Activated CD8-positive, alpha-beta T cell treated with anti-CD3 and anti-CD28 coated beads for 36 hours (primary cell): Measurements from ENCODE around the gene ARHGAP26. TPM values are rescaled to one million over a fixed set of nuclear protein-coding genes. Genes with fewer than 3 reads are reported as not detected.
"Not testable (repeated sequence)": the region's sequence is repeated elsewhere in the genome, so short reads cannot be mapped to it uniquely, and the experiment has no call there.

Experiments used
- ATAC-seq: fragments of 200-7000 bp; cut with Tn5 transposase; one replicate; pipeline ENCODE4 v1.10.0; 2021; ENCODE audit warnings: mild to moderate bottlenecking, moderate library complexity
- CTCF ChIA-PET: fragments of 350-600 bp; sonication (Branson Sonifier 250); formaldehyde crosslinking; loops from one replicate; lab custom pipeline; 2021; ENCODE audit warnings: antibody characterized with exemption; lab: Charles Lee
- POLR2A ChIA-PET: fragments of 350-600 bp; sonication (Branson Sonifier 250); formaldehyde crosslinking; loops from one replicate; lab custom pipeline; 2021; ENCODE audit warnings: antibody characterized with exemption; lab: Charles Lee
- DNase-seq: peaks from one replicate; pipeline ENCODE4 v3.0.0-alpha.2; 2020
- H3K27ac Mint-ChIP-seq: one replicate; pipeline ENCODE4 v1.8.0; 2021; ENCODE audit warnings: mild to moderate bottlenecking, mixed read lengths
- H3K27me3 Mint-ChIP-seq: one replicate; pipeline ENCODE4 v1.8.0; 2021; ENCODE audit warnings: mixed read lengths
- H3K36me3 Mint-ChIP-seq: one replicate; pipeline ENCODE4 v1.8.0; 2021; ENCODE audit warnings: low read depth, mixed read lengths
- H3K4me1 Mint-ChIP-seq: one replicate; pipeline ENCODE4 v1.8.0; 2021; ENCODE audit warnings: low read depth, mixed read lengths
- H3K4me3 Mint-ChIP-seq: one replicate; pipeline ENCODE4 v1.8.0; 2021; ENCODE audit warnings: mild to moderate bottlenecking, moderate library complexity, mixed read lengths
- H3K9me3 Mint-ChIP-seq: one replicate; pipeline ENCODE4 v1.8.0; 2021; ENCODE audit warnings: mixed read lengths
- CTCF ChIP-seq: fragments of 200-600 bp; IDR thresholded peaks from one replicate; pipeline ENCODE4 v1.8.0; 2022; ENCODE audit warnings: antibody characterized with exemption, mild to moderate bottlenecking
- intact Hi-C: fragments of 100-400 bp; cut with micrococcal nuclease; formaldehyde crosslinking; loops from one replicate; pipeline ENCODE4 v1.10.0; 2022
- total RNA-seq, 2 experiments: library from RNA; stranded (reverse); gene quantifications; one replicate each; pipeline ENCODE4 v1.2.3, GENCODE V29; 2021

ARHGAP26 gene
- total RNA-seq, 2 experiments from 2014 or later = 12.7 to 18.0 TPM

DNA sequence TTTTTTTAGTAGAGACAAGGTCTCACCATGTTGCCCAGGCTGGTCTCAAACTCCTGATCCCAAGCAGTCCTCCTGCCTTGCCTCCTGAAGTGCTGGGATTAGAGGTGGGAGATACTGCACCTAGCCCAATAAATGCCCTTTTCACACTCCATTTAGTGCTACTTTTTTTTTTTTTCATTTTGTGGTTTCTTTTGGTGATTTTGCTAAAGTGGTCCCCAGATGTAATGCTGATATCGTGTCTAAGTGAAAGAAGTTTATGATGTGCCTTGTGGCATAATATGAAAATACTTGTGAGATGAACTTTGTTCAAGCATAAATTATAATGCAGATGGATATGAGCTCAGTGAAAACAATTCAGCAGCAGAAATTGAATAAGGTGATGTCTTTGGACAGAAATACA is 227.4 kb downstream of the ARHGAP26 start:
- peaks cover 65% of the 10 kb centered on the region for H3K4me1 Mint-ChIP-seq

DNA sequence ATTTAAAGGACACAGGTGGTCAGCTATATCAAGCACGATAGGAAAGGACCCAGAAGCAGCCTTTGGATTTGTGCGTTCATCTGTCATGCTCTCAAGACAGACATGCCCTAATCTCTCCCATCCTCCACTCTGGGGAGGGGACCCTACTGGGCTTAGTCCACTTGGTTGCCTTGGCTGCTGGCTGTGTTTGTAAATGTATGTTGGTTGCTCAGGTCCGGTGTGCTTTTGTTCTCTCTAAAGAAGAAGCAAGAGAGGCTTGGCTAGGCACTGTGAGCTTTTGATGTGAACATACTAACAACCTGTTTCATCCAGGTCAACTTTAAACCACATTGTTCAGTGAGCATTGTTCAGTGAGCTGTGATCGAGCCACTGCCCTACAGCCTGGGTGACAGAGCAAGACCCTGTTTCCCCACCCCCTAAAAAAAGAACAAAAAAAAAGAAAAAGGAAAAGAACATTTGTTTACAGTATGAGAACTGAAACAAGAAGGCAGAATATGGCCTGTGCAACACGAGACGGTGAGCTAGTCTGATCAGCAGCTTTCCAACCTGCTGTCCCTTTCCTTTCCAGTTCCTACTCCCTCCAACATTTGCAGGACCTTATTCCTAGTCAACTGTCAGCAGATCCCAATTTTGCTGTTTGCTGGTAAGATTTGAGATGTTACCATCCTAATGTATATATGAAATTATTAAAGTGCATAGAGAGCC is 228.3 kb downstream of the ARHGAP26 start:
- intact Hi-C loops = no loop called here
- no peak overlapping the region for H3K4me3 Mint-ChIP-seq
- H3K36me3 Mint-ChIP-seq = peaks cover 36% of the 10 kb centered on the region
- ChIA-PET POLR2A (interaction anchor here (0.5 kb wide), 1 partner anchor 11 kb away, joined by 3 read pairs; no protein-coding TSS in a partner anchor), CTCF (interaction anchor here (0.7 to 1.6 kb wide), 5 partner anchors 11 to 250 kb away, joined by 3 to 5 read pairs (median 3); no protein-coding TSS in a partner anchor)
- peak overlapping the region; percentile 76 for H3K27ac Mint-ChIP-seq
- peaks cover 15% of the 10 kb centered on the region for H3K9me3 Mint-ChIP-seq
- ATAC-seq = no peak
- H3K27me3 Mint-ChIP-seq = no peaks in the 10 kb centered on the region
- TF ChIP-seq CTCF = no peak
- peaks cover 74% of the 10 kb centered on the region for H3K4me1 Mint-ChIP-seq
- DNase-seq = no peak

More for the DNA sequence above, 227.4 kb downstream of the ARHGAP26 start:
- H3K27me3 Mint-ChIP-seq = no peaks in the 10 kb centered on the region
- ATAC-seq (no peak), DNase-seq (no peak)
- peaks cover 15% of the 10 kb centered on the region for H3K9me3 Mint-ChIP-seq
- POLR2A ChIA-PET = no interaction called here
- no peak for TF ChIP-seq CTCF
- intact Hi-C loops = no loop called here
- H3K4me3 Mint-ChIP-seq = no peak overlapping the region
- peak overlapping the region; percentile 47 for H3K27ac Mint-ChIP-seq
- CTCF ChIA-PET = interaction anchor here (0.8 to 1.6 kb wide), 3 partner anchors 12 to 249 kb away, joined by 3 to 5 read pairs (median 3); no protein-coding TSS in a partner anchor
- H3K36me3 Mint-ChIP-seq = peaks cover 36% of the 10 kb centered on the region

DNA sequence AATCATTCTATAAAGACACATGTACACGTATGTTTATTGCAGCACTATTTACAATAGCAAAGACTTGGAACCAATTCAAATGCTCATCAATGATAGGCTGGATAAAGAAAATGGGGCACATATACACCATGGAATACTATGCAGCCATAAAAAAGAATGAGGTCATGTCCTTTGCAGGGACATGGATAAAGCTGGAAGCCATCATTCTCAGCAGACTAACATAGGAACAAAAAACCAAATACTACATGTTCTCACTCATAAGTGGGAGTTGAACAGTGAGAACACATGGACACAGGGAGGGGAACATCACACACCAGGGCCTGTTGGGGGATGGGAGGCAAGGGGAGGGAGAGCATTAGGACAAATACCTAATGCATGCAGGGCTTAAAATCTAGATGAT is 230.4 kb downstream of the ARHGAP26 start:
- H3K9me3 Mint-ChIP-seq, H3K27me3 Mint-ChIP-seq, ATAC-seq, POLR2A ChIA-PET, DNase-seq, H3K4me3 Mint-ChIP-seq: not testable (repeated sequence)
- H3K4me1 Mint-ChIP-seq = peaks cover 83% of the 10 kb centered on the region
- H3K27ac Mint-ChIP-seq = peak overlapping the region; percentile 100
- CTCF ChIA-PET = interaction anchor here (1.4 kb wide), 1 partner anchor 10 kb away, joined by 6 read pairs; no protein-coding TSS in a partner anchor
- peaks cover 24% of the 10 kb centered on the region for H3K36me3 Mint-ChIP-seq
- intact Hi-C loops = loop anchor here (5.0 to 10.0 kb wide), 8 partner anchors 54 to 1184 kb away; no protein-coding TSS in a partner anchor

DNA sequence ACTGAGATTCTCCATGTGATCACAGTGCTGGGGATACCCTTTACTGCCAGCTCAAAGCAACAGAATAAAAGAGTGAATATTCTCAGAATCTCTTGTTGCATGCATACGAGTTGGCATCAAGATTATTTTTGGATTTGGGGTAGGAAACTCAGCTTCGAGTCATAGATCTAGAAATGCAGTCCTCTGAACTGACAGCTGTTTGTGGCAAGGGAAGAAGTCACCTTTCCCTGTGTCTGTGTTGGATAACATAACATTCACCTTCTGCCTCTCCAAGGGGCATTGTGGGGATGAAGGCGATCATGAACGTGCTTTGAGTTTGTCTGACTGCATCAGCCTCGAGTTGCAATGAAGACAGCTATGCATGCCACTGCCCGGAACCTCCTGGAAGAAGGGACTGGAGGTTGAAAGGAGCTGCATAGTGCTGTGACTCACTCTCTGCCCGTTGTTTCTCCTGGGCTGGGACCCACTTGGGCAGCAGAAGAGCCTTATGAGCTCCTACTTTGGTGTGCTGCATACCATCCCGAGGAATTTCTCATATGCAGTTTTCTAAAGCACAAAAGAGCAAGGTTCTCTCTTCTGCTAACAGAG is 231.7 kb downstream of the ARHGAP26 start:
- H3K27ac Mint-ChIP-seq = peak overlapping the region; percentile 100
- CTCF ChIA-PET = interaction anchor here (1.0 to 2.6 kb wide), 18 partner anchors 8 to 823 kb away, joined by 3 to 12 read pairs (median 5); no protein-coding TSS in a partner anchor

More for the DNA sequence above, 231.7 kb downstream of the ARHGAP26 start:
- peak; percentile 55 for DNase-seq
- POLR2A ChIA-PET = interaction anchor here (1.1 to 2.8 kb wide), 9 partner anchors 8 to 1187 kb away, joined by 3 to 16 read pairs (median 4); partner anchors contain the start of gene NR3C1
- Mint-ChIP-seq H3K36me3 (peaks cover 17% of the 10 kb centered on the region), H3K9me3 (peaks cover 6% of the 10 kb centered on the region), H3K27me3 (no peaks in the 10 kb centered on the region), H3K4me3 (peak overlapping the region; percentile 63), H3K4me1 (peaks cover 83% of the 10 kb centered on the region)
- peak; percentile 43 for ATAC-seq
- no peak for TF ChIP-seq CTCF
- intact Hi-C loops = loop anchor here (5.0 to 10.0 kb wide), 8 partner anchors 53 to 1183 kb away; no protein-coding TSS in a partner anchor
